Measurements from ENCODE around the gene NLRP12.
"Not testable (repeated sequence)": the region's sequence is repeated elsewhere in the genome, so short reads cannot be mapped to it uniquely, and the experiment has no call there.

NLRP12 gene

DNA sequence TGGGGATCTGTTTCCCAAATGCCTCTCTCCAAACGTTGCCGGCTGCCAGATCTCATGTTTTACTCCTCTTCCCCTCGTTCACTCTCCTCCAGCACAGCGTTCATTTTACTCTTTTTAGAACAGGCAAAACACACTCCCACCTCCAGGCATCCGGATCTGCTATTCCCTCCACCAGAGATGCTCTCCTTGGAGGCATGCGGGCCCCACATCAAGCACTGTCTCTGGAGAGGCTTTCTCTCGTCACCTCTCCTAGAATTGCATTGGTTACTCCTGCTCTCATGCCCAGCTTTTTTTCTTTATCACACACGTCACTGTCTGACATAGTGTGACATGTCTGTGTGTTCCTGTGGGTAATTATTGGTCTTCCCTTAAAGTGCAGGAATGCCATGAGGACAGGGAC is 23.4 kb upstream of the NLRP12 start:
- TF ChIP-seq, protein P1, sequence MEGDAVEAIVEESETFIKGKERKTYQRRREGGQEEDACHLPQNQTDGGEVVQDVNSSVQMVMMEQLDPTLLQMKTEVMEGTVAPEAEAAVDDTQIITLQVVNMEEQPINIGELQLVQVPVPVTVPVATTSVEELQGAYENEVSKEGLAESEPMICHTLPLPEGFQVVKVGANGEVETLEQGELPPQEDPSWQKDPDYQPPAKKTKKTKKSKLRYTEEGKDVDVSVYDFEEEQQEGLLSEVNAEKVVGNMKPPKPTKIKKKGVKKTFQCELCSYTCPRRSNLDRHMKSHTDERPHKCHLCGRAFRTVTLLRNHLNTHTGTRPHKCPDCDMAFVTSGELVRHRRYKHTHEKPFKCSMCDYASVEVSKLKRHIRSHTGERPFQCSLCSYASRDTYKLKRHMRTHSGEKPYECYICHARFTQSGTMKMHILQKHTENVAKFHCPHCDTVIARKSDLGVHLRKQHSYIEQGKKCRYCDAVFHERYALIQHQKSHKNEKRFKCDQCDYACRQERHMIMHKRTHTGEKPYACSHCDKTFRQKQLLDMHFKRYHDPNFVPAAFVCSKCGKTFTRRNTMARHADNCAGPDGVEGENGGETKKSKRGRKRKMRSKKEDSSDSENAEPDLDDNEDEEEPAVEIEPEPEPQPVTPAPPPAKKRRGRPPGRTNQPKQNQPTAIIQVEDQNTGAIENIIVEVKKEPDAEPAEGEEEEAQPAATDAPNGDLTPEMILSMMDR (IDR thresholded peaks at IDR 0.05; ENCODE audit: insufficient read depth, low read length, missing control alignments), result no peak
- POLR2A ChIA-PET, result interaction anchor here (1.9 kb wide), 1 partner anchor 20 kb away, joined by 8 read pairs; the partner anchor contains the start of gene MYADM
- no peak for DNase-seq (ENCODE audit: low read depth, low spot score)
- CTCF ChIA-PET, result interaction anchor here (1.8 kb wide), 1 partner anchor 12 kb away, joined by 6 read pairs; no protein-coding TSS in a partner anchor
- H3K4me3 ChIP-seq (ENCODE audit: low read depth, low read length), result no peak overlapping the region

DNA sequence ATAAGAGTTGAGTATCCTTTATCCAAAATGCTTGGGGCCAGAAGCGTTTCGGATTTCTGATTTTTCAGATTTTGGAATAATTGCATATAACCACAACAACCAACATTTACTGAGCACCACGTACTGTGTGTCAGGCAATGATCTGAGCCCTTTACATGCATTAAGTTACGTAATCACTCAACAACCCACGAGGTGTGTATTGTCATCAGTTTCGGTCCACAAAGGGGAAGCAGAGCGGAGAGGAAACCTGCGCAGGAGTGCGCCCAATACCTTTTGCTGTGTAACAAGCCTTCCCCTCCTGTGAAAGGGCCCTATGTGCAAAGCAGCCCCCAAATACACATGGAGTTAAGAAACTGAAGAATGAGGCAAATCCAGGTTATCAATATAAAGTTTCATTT is 20.7 kb upstream of the NLRP12 start:
- no peak overlapping the region for H3K4me3 ChIP-seq (ENCODE audit: low read depth, low read length)
- ChIA-PET CTCF (no interaction called here), POLR2A (no interaction called here)
- DNase-seq (ENCODE audit: low read depth, low spot score), result no peak
- TF ChIP-seq, protein P1 (IDR thresholded peaks at IDR 0.05; ENCODE audit: insufficient read depth, low read length, missing control alignments), result no peak

DNA sequence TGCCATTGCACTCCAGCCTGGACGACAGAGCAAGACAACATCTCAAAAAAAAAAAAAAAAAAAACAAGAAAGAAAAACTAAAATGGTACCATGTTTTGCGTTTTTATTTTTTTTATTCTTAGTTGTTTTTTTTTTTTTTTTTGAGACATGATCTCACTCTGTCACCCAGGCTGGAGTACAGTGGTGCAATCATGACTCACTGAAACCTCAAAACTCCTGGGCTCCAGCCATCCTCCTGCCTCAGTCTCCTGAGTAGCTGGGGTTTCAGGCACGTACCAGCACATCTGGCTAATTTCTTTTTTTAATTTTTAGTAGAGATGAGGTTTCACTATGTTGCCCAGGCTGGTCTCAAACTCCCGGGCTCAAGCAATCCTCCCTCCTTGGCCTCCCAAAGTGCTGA is 16.8 kb upstream of the NLRP12 start:
- peak; percentile 41 for DNase-seq (ENCODE audit: low read depth, low spot score)
- ChIA-PET CTCF (interaction anchor here (0.7 to 3.8 kb wide), 6 partner anchors 10 to 413 kb away, joined by 3 to 31 read pairs (median 6); no protein-coding TSS in a partner anchor), POLR2A (interaction anchor here (0.7 to 0.9 kb wide), 2 partner anchors 26 to 183 kb away, joined by 3 to 5 read pairs; partner anchors contain the start of gene MYADM)
- not testable (repeated sequence) for H3K4me3 ChIP-seq (ENCODE audit: low read depth, low read length)

DNA sequence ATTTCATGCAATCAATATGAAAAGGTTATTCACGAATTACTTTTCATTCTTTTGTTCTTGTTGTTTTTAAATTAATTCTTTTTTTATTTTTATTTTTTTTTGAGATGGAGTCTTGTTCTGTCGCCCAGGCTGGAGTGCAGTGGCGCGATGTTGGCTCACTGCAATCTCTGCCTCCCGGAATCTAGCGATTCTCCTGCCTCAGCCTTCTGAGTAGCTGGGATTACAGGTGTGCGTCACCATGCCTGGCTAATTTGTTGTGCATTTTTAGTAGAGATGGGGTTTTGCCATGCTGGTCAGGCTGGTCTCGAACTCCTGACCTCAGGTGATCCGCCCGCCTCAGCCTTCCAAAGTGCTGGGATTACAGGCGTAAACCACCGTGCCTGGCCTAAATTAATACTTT is 16.1 kb upstream of the NLRP12 start:
- POLR2A ChIA-PET, result interaction anchor here (0.9 kb wide), 1 partner anchor 27 kb away, joined by 3 read pairs; the partner anchor contains the start of gene MYADM
- not testable (repeated sequence) for H3K4me3 ChIP-seq (ENCODE audit: low read depth, low read length); DNase-seq (ENCODE audit: low read depth, low spot score)
- CTCF ChIA-PET, result interaction anchor here (0.7 to 3.8 kb wide), 3 partner anchors 183 to 414 kb away, joined by 4 to 31 read pairs (median 11); no protein-coding TSS in a partner anchor

DNA sequence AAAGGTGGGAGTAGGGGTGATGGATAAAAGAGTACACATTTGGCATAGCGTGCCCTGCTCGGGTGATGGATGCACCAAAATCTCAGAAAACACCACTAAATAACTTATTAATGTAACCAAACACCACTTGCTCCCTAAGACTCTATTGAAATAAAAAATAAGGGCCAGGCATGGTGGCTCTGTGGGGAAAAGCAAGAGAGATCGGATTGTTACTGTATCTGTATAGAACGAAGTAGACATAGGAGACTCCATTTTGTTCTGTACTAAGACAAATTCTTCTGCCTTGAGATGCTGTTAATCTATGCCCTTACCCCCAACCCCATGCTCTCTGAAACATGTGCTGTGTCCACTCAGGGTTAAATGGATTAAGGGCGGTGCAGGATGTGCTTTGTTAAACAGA is 14.3 kb upstream of the NLRP12 start:
- CTCF ChIA-PET, result interaction anchor here (0.7 kb wide), 1 partner anchor 184 kb away, joined by 3 read pairs; no protein-coding TSS in a partner anchor
- POLR2A ChIA-PET; DNase-seq (ENCODE audit: low read depth, low spot score); H3K4me3 ChIP-seq (ENCODE audit: low read depth, low read length): not testable (repeated sequence)

DNA sequence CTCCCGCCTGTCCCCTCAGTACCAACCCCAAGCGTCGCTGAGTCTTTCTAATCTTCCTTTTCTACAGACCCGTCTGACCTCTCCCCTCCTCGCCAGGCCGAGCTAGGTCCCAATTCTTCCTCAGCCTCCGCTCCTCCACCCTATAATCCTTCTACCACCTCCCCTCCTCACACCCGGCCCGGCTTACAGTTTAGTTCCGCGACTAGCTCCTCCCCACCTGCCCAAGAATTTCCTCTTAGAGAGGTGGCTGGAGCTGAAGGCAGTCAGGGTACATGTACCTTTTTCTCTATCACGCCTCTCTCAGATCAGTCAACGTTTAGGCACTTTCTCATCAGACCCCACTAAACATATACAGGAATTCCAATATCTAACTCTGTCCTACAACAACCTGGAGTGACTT is 8.7 kb upstream of the NLRP12 start:
- CTCF ChIA-PET; H3K4me3 ChIP-seq (ENCODE audit: low read depth, low read length); POLR2A ChIA-PET; DNase-seq (ENCODE audit: low read depth, low spot score): not testable (repeated sequence)

DNA sequence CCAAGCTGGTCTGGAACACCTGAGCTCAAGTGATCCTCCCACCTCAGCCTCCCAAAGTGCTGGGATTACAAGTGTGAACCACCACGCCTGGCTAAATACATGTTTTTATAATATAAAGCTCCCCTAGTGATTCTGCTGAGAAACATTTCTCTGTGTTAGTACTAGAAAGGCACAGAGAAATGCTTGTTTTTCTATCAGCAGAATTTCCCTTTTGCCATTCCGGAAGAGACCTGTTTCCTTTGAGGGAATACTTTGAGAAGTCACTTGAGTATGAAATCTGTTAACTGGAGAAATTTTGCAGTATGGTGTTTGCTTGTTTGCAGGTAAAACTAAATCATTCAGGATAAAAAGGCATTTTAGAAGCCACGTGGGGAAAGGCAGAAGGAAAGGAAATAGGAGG is 4.4 kb upstream of the NLRP12 start:
- POLR2A ChIA-PET, result no interaction called here
- DNase-seq (ENCODE audit: low read depth, low spot score), result no peak
- no peak overlapping the region for H3K4me3 ChIP-seq (ENCODE audit: low read depth, low read length)
- TF ChIP-seq, protein P1 (IDR thresholded peaks at IDR 0.05; ENCODE audit: insufficient read depth, low read length, missing control alignments), result no peak
- CTCF ChIA-PET, result no interaction called here

DNA sequence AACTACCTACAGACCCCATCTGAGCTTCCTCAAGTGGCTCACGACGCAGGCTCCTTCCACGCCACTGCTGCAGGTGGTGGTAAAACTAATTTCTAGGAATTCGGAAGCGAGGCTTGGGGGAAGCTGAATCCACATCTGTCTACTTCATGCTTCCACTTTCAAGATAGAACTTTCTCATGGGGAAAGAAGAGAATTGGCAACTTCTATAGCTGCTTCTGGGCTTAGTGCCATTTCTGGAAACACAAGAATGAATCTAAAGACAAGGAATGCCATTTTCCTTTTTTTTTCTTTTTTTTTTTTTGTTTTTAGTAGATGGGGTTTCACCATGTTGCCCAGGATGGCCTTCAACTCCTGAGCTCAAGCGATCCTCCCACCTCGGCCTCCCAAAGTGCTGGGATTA is 2.8 kb upstream of the NLRP12 start:
- H3K4me3 ChIP-seq (ENCODE audit: low read depth, low read length), result no peak overlapping the region
- ChIA-PET POLR2A (no interaction called here), CTCF (interaction anchor here (0.7 to 1.5 kb wide), 4 partner anchors 10 to 203 kb away, joined by 3 to 4 read pairs (median 4); no protein-coding TSS in a partner anchor)
- TF ChIP-seq, protein P1 (IDR thresholded peaks at IDR 0.05; ENCODE audit: insufficient read depth, low read length, missing control alignments), result no peak
- DNase-seq (ENCODE audit: low read depth, low spot score), result no peak
